Thyroid gland (tissue), 4 donors: ENCODE data around the gene FKBP15. TPM values are rescaled to one million over a fixed set of nuclear protein-coding genes. Genes with fewer than 3 reads are reported as not detected.

Experiments
- DNase-seq, 2 donors: peaks; one replicate each; pipeline ENCODE4 v3.0.0-alpha.2; 2019
- H3K27ac ChIP-seq, 3 donors: fragments of 200-600 bp; sonication (generic); 1 replicate in 2 of 3; 2 replicates in 1 of 3; pipeline ENCODE4 v1.5.1; 2016 to 2019; ENCODE audit warnings: mild to moderate bottlenecking in 1 of 3, moderate library complexity in 1 of 3
- H3K27me3 ChIP-seq: fragments of 200-600 bp; sonication (generic); one replicate; pipeline ENCODE4 v1.5.1; 2019
- H3K36me3 ChIP-seq, 2 donors: fragments of 200-600 bp; sonication (generic); one replicate each; pipeline ENCODE4 v1.5.1; 2016 to 2019
- H3K4me1 ChIP-seq, 2 donors: fragments of 200-600 bp; sonication (generic); one replicate each; pipeline ENCODE4 v1.5.1; 2017 to 2019
- H3K4me3 ChIP-seq, 3 donors: fragments of 200-600 bp; sonication (generic); replicated peaks in 1 of 3; 1 replicate in 2 of 3; 2 replicates in 1 of 3; pipeline ENCODE4 v1.5.1; 2016; ENCODE audit warnings: mild to moderate bottlenecking in 1 of 3
- H3K9me3 ChIP-seq: fragments of 200-600 bp; sonication (generic); one replicate; pipeline ENCODE4 v1.5.1; 2017
- CTCF ChIP-seq, 6 experiments: fragments of 200-600 bp in 3 of 6; fragments of 450-650 bp in 3 of 6; sonication (generic) in 3 of 6; IDR thresholded peaks; one replicate each; pipeline ENCODE4 v1.5.1; 2016 to 2019; ENCODE audit warnings: antibody characterized with exemption in 6 of 6, mild to moderate bottlenecking in 2 of 6, inconsistent platforms in 1 of 6, moderate library complexity in 1 of 6
- POLR2A ChIP-seq, 2 donors: fragments of 450-650 bp; IDR thresholded peaks; one replicate each; pipeline ENCODE4 v1.6.1; 2017; ENCODE audit warnings: antibody characterized with exemption in 2 of 2, mild to moderate bottlenecking in 2 of 2, moderate library complexity in 1 of 2
- WGBS, 2 donors: methylation state at CpG; one replicate each; pipeline ENCODE4 v1.1.5; 2017; 5-methylcytosine and 5-hydroxymethylcytosine counted together
- intact Hi-C: fragments of 100-400 bp; cut with DNase I; formaldehyde crosslinking; loops from one replicate; pipeline ENCODE4 v1.15.1; 2023
- total RNA-seq, 4 donors: library from RNA; depleted of rRNA; stranded (reverse); fragments of >200 nt; gene quantifications; one replicate each; pipeline ENCODE4 v1.2.3, GENCODE V29; 2016

Gene FKBP15
- total RNA-seq, 4 donors from 2014 or later: 25.0 to 30.6 (median 29.1) TPM

- intact Hi-C loops: no loop called here
- DNase-seq: no peak
- peaks cover 6 to 11% of the 10 kb centered on the region in 2 donors for H3K36me3 ChIP-seq
- no peak overlapping the region for H3K27ac ChIP-seq
- H3K27me3 ChIP-seq: no peaks in the 10 kb centered on the region
- TF ChIP-seq CTCF (IDR thresholded peaks at IDR 0.05): no peak
- no peak for TF ChIP-seq POLR2A (IDR thresholded peaks at IDR 0.05)
- H3K9me3 ChIP-seq: no peaks in the 10 kb centered on the region
- no peak overlapping the region for H3K4me3 ChIP-seq
- peaks cover 11 to 22% of the 10 kb centered on the region in 2 donors for H3K4me1 ChIP-seq
- 61% methylated on average over 2 of the region's 2 CpGs for WGBS, 2 donors
These were observed 66.1 kb downstream of the FKBP15 start for GRCh38 chr9:113154946-113155345.

- Histone ChIP-seq H3K36me3 (peaks cover 6% of the 10 kb centered on the region in 2 donors), H3K27ac (no peak overlapping the region), H3K9me3 (no peaks in the 10 kb centered on the region), H3K4me1 (peaks cover 11 to 22% of the 10 kb centered on the region in 2 donors), H3K4me3 (no peak overlapping the region), H3K27me3 (no peaks in the 10 kb centered on the region)
- TF ChIP-seq CTCF (IDR thresholded peaks at IDR 0.05) (no peak), POLR2A (IDR thresholded peaks at IDR 0.05) (no peak)
- 87 to 92% methylated on average over 6 of the region's 6 CpGs for WGBS, 2 donors
- no peak for DNase-seq
- intact Hi-C loops: no loop called here
These were observed 66.6 kb downstream of the FKBP15 start for GRCh38 chr9:113154471-113154870.

- no peak for DNase-seq
- Histone ChIP-seq H3K27me3 (no peaks in the 10 kb centered on the region), H3K9me3 (no peaks in the 10 kb centered on the region), H3K4me3 (no peak overlapping the region), H3K27ac (peak overlapping the region in 1 of 3 donors; percentile 1), H3K36me3 (peaks cover 4 to 5% of the 10 kb centered on the region in 2 donors), H3K4me1 (peaks cover 11 to 22% of the 10 kb centered on the region in 2 donors)
- 83% methylated on average over 6 of the region's 6 CpGs for WGBS, 2 donors
- TF ChIP-seq POLR2A (IDR thresholded peaks at IDR 0.05) (no peak), CTCF (IDR thresholded peaks at IDR 0.05) (no peak)
- intact Hi-C loops: no loop called here
These were observed 67.5 kb downstream of the FKBP15 start for GRCh38 chr9:113153599-113153998.

GRCh38 chr9:113152699-113153098 lies 68.4 kb downstream of the FKBP15 start:
- Histone ChIP-seq H3K27ac (no peak overlapping the region), H3K27me3 (no peaks in the 10 kb centered on the region), H3K4me3 (no peak overlapping the region), H3K36me3 (no peaks in the 10 kb centered on the region), H3K9me3 (no peaks in the 10 kb centered on the region), H3K4me1 (peaks cover 11 to 22% of the 10 kb centered on the region in 2 donors)
- TF ChIP-seq CTCF (IDR thresholded peaks at IDR 0.05) (no peak), POLR2A (IDR thresholded peaks at IDR 0.05) (no peak)
- DNase-seq: peak in 1 of 2 donors; percentile 36
- intact Hi-C loops: no loop called here
- 93 to 94% methylated on average over 3 of the region's 3 CpGs for WGBS, 2 donors

- TF ChIP-seq POLR2A (IDR thresholded peaks at IDR 0.05) (no peak), CTCF (IDR thresholded peaks at IDR 0.05) (no peak)
- peak; percentile 71 to 72 for DNase-seq
- peak overlapping the region; percentile 39 to 87 (median 75) for H3K27ac ChIP-seq
- 53 to 54% methylated on average over 11 of the region's 11 CpGs for WGBS, 2 donors
- H3K9me3 ChIP-seq: no peaks in the 10 kb centered on the region
- H3K4me1 ChIP-seq: peaks cover 11 to 22% of the 10 kb centered on the region in 2 donors
- intact Hi-C loops: no loop called here
- H3K27me3 ChIP-seq: no peaks in the 10 kb centered on the region
- H3K36me3 ChIP-seq: no peaks in the 10 kb centered on the region
- peak overlapping the region; percentile 70 to 78 (median 73) for H3K4me3 ChIP-seq
These were observed 69.1 kb downstream of the FKBP15 start for GRCh38 chr9:113151696-113152630.
